ENCODE data around the gene MRPS12.
A peak's percentile ranks its signal among the peaks of the same experiment; 100 is the strongest.
"Not testable (repeated sequence)": the region's sequence is repeated elsewhere in the genome, so short reads cannot be mapped to it uniquely, and the experiment has no call there.

The MRPS12 gene

DNA sequence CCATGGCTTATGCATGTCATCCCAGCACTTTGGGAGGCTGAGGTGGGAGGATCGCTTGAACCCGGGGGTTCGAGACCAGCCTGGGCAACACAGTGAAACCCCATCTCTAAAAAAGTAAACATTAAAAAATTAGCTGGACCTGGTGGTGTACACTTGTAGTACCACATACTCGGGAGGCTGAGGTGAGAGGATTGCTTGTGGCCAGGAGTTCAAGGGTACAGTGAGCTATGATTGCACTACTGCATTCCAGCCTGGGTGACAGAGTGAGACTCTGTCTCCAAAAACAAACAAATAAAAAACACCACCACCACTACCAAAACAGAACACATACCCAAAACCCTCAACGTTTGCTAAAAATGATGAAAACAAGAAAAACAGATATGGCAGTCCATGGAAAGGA, 28.9 kb downstream of the MRPS12 start:
- no peak overlapping the region for H3K27ac ChIP-seq
- no peak for DNase-seq (ENCODE audit: low spot score)
- TF ChIP-seq, protein P1, sequence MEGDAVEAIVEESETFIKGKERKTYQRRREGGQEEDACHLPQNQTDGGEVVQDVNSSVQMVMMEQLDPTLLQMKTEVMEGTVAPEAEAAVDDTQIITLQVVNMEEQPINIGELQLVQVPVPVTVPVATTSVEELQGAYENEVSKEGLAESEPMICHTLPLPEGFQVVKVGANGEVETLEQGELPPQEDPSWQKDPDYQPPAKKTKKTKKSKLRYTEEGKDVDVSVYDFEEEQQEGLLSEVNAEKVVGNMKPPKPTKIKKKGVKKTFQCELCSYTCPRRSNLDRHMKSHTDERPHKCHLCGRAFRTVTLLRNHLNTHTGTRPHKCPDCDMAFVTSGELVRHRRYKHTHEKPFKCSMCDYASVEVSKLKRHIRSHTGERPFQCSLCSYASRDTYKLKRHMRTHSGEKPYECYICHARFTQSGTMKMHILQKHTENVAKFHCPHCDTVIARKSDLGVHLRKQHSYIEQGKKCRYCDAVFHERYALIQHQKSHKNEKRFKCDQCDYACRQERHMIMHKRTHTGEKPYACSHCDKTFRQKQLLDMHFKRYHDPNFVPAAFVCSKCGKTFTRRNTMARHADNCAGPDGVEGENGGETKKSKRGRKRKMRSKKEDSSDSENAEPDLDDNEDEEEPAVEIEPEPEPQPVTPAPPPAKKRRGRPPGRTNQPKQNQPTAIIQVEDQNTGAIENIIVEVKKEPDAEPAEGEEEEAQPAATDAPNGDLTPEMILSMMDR (IDR thresholded peaks at IDR 0.05): no peak
- no peak overlapping the region for H3K4me3 ChIP-seq

DNA sequence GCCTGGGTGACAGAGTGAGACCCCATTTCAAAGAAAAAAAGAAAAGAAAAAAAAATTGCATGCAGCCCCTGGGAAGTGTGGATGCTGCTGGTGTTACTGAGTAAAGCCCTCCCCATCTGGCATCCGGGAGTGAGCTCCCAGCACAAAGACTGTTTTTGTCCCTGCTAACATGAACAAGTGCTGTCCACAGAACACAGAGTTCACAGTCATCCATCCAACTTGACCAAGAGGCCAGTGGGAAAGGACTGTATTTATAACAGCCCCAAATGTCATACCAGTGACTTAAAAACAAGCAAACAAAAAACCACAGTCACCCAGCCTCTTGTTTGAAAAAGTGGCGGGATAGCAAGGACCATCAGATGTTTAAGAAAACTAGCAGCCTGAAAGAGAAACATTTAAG, 34.0 kb downstream of the MRPS12 start:
- Histone ChIP-seq H3K27ac (no peak overlapping the region), H3K4me3 (no peak overlapping the region)
- no peak for DNase-seq (ENCODE audit: low spot score)
- TF ChIP-seq, protein P1 (IDR thresholded peaks at IDR 0.05): no peak

- DNase-seq (ENCODE audit: low spot score); H3K4me3 ChIP-seq; H3K27ac ChIP-seq: not testable (repeated sequence)
Measured at GRCh38 chr19:38966149-38966548, 35.4 kb downstream of the MRPS12 start.

- DNase-seq (ENCODE audit: low spot score): no peak
- no peak overlapping the region for H3K27ac ChIP-seq
- H3K4me3 ChIP-seq: no peak overlapping the region
- TF ChIP-seq, protein P1 (IDR thresholded peaks at IDR 0.05): no peak
Measured at GRCh38 chr19:38970664-38971532, 40.2 kb downstream of the MRPS12 start.

- no peak overlapping the region for H3K4me3 ChIP-seq
- TF ChIP-seq, protein P1 (IDR thresholded peaks at IDR 0.05): no peak
- H3K27ac ChIP-seq: no peak overlapping the region
- no peak for DNase-seq (ENCODE audit: low spot score)
Measured at GRCh38 chr19:38971672-38972071, 40.9 kb downstream of the MRPS12 start.

DNA sequence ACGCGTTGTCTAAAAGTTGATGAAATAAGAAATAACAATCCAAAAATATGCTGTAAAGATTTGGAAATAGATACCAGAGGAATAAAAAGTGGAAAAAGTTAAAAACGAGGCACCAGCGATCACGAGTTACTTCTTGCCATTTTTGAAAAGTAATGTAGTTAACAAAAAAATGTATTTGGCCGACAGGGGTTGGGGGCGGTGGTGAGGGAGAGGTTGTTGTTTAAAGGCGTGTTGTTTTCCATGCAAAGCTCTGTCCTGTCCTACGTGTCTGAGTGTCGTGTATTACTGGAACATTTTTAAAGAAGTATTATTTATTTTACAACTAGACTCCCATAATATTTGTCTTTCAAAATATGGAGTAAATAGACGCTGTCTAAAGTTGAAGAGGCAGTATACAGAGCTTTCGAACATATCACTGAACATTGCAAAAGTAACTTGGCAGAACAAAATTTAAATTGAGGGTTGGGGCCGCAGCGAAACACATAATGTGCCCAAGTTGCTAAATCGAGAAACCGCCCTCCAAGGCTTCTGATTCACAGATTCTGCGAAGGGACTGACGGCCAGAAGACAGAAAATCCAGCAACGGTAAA, 44.0 kb downstream of the MRPS12 start:
- peak overlapping the region; percentile 80 to 97 for H3K27ac ChIP-seq
- peak overlapping the region; percentile 90 for H3K4me3 ChIP-seq
- TF ChIP-seq, protein P1 (IDR thresholded peaks at IDR 0.05): no peak
- DNase-seq (ENCODE audit: low spot score): peak; percentile 77

DNA sequence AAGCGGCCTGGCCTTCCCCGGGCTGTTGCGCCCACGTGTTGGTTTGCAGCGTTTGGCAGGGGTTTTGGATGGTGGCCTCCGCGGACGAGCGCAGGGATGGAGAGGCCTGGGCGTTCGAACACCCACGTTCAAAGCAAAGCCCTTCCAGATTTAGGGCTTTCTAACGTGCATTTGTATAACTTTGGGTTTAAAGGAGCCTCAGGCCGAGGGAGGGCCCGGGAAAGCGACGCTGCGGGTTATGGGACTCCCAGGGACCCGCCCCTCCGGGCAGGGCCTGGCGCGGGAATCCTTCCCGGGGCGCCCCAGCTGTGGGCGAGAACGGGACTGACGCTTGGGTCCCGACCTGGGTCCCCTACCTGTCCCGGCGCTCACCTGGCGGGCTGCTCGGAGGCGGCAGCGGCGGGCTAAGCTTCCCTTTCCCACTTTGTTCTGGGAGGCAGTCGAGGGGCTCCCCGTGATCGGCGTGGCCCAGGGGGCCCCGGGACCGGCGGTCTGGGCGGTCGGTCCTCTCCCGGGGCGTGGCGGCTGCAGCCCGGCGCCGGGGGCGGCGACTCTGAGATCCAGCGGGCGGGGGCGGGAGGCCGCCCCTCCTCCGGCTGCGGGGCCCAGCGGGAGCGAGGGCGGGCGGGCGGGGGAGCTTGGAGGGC, 44.6 kb downstream of the MRPS12 start, which contains the start of gene FBXO17:
TSS of gene FBXO17 (minus strand) at position 529 of the 647 bp plus-strand sequence. CDS start 25,423 bp downstream, outside the sequence.
- H3K4me3 ChIP-seq: peak within 1 kb of the TSS; percentile 90
- peak within 1 kb of the TSS; percentile 80 to 97 for H3K27ac ChIP-seq
- TF ChIP-seq, protein P1 (IDR thresholded peaks at IDR 0.05): no peak
- peak; percentile 75 for DNase-seq (ENCODE audit: low spot score)

Data from coronary artery (tissue), 2 donors.